Left renal cortex interstitium (tissue), 4 donors: ENCODE results near the gene CFAP69. TPM values are rescaled to one million over a fixed set of nuclear protein-coding genes. Genes with fewer than 3 reads are reported as not detected.
"Not testable (repeated sequence)": the region's sequence is repeated elsewhere in the genome, so short reads cannot be mapped to it uniquely, and the experiment has no call there.

ENCODE experiments used
- DNase-seq, 4 donors: peaks; one replicate each; pipeline ENCODE4 v3.0.0-alpha.2; 2013; ENCODE audit warnings: low read depth in 4 of 4, low spot score in 2 of 4, missing footprints in 1 of 4
- polyA plus RNA-seq, 4 donors: library from polyadenylated mRNA; unstranded; fragments of 120-200 nt; gene quantifications; one replicate each; pipeline ENCODE4 v1.2.1, GENCODE V29; 2013; ENCODE audit not compliant: insufficient read length in 4 of 4

The CFAP69 gene
- polyA plus RNA-seq, 4 donors, result 12.3 to 21.2 (median 15.3) TPM

- DNase-seq, result no peak
Measured at GRCh38 chr7:90231304-90231703, 13.7 kb upstream of the CFAP69 start.

- no peak for DNase-seq
Measured at GRCh38 chr7:90232430-90232829, 12.5 kb upstream of the CFAP69 start.

DNA sequence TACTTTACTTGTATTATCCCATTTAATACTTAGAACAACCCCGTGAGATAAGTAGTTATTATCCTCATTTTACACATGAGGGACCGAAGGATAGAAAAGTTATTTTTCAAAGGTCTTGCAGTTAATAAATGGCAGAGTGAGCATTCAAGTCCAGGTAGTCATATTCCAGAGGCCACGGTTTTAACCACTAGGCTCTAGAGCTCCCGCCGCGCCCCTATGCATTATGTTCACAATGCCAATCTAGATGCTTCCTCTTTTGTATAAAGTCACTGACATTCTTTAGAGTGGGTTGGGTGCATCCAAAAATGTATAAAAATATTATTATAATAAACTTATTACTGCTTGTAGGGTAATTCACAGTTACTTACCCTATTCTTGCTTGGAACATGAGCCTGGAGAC is 11.4 kb upstream of the CFAP69 start:
- no peak for DNase-seq

DNA sequence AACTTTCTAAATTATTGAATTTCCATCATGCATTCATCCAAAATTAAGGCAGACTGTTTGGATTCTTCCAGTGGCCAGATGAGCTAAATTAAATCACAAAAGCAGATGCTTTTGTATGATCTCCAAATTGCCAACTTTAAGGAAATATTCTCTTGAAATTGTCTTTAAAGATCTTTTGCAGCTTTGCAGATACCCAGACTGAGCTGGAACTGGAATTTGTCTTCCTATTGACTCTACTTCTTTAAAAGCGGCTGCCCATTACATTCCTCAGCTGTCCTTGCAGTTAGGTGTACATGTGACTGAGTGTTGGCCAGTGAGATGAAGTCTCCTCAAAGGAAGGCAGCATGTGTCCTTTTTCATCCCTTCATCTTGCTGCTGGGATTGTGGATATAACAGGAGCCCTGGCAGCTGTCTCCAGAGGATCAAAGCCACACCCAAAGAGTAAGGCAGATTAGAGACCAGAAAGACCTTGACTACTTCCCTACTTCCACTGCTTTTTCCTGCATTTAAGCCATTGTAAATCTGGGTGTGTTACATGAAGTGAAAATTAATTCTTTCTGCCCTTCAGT is 8.2 kb upstream of the CFAP69 start:
- DNase-seq, result no peak

GRCh38 chr7:90238022-90238421 is 7.0 kb upstream of the CFAP69 start:
- DNase-seq, result no peak

GRCh38 chr7:90238583-90238982 is 6.4 kb upstream of the CFAP69 start:
- DNase-seq, result no peak

DNA sequence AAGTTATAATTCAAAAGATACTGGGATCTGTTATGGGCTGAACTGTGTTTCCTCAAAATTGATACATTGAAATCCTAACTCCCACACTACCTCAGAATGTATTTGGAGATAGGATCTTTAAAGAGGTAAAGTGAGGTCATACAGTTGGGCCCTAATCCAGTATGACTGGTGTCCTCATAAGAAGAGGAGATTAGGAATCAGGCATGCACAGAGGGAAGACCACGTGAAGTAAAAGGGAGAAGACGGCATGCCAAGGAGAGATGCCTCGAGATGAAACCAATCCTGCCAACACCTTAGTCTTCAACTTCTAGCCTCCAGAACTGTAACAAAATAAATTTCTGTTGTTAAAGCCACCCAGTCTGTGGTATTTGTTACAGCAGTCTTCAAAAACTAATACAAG is 5.9 kb upstream of the CFAP69 start:
- DNase-seq, result no peak

DNA sequence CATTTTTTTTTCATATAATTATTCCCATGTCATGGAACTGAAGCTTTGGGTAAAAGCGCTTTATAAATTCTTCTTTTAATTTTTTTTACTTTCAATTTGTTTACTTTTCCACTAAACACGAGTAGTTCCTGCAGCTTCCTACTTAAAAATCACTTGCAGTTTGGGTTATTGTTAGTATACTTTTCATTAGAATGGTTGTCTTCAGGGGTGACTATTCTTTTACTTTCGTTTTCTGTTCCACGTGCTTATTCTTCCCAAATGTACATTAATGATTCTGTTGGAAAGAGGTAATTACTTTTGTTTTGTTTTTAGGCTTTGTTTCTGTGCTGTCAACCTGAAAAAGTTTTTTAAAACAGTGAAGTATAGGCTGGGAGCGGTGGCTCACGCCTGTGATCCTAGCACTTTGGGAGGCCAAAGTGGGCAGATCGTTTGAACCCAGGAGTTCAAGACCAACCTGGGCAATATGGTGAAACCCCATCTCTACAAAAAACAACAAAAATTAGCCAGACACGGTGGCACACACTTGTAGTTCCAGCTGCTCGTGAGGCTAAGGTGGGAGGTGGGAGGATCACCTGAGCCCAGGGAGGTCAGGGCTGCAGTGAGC is 5.2 kb upstream of the CFAP69 start:
- no peak for DNase-seq

DNA sequence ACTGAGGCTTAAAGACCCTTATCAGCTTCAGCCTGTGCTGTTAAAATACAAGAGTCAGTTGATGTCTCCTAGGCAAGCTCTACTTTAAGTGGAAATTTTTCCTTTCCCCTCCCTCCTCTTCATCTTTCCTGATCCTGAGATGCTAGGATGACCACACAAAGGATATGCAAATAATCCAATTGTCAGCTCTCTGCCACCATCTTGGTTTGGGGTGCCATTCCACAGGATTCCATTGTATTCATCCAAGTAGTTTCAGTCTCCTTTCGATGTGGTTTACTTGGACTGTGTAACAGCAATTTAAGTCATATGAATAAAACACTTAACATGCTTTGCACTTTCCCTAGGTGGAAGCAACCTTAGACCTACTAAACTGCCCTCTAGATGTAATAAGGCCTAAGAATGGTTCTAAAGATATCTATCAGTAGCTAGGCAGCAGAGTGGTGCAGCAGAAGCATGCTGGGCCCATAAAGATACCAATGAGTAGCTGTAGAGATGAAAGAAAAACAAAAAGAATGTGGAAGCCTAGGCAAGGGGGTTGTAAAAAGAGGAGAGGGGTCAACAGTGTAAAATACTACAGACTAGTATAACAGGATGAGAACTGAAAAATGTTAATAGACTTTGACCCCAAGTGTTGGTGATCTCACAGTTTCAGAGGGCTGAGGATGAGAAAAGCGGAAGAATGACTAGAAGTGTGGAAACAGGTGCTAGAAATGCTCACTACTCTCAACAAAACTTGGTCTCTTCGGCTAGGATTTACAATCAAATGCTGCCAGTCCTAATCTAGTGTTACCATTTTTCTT is 2.4 kb upstream of the CFAP69 start:
- no peak for DNase-seq

DNA sequence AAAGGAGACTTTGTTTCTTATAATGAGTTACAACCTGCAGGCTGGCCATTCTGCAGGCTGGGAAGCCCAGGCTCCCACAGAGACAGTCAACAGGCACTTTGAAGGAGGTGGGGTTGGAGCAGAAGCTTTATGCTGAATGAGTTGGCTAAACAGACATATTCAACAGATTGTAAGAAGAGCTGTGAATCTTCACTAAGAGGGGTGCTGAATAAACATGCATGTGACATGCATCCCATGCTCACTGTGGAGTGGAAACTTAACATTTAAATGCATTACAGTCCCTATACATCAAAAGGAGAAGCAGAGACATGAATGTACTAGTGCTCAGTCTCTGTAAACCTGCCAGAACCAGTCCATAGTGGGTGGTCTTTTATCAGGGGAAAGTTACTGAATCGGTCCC is 1.4 kb upstream of the CFAP69 start:
- DNase-seq, result no peak

DNA sequence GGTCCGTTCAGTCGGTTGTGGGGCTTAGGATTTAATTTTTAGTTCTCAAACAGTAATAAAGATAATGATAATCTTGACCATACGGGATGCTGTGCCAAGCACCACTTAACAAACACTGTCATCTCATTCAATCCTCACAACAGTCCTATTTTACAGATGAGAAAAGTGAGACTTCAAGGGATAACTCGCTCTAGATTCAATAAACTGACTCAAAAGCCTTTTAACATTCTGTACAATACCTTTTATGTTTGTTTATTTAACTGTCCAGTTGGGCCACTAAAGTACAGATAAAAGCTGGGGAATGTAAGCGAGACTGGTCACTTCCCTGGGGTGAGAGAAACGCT is 437 bp upstream of the CFAP69 start:
- DNase-seq, result no peak

- no peak for DNase-seq
Measured at GRCh38 chr7:90246171-90246570, 1.2 kb downstream of the CFAP69 start.

GRCh38 chr7:90248706-90249105 is 3.7 kb downstream of the CFAP69 start:
- DNase-seq, result no peak

DNA sequence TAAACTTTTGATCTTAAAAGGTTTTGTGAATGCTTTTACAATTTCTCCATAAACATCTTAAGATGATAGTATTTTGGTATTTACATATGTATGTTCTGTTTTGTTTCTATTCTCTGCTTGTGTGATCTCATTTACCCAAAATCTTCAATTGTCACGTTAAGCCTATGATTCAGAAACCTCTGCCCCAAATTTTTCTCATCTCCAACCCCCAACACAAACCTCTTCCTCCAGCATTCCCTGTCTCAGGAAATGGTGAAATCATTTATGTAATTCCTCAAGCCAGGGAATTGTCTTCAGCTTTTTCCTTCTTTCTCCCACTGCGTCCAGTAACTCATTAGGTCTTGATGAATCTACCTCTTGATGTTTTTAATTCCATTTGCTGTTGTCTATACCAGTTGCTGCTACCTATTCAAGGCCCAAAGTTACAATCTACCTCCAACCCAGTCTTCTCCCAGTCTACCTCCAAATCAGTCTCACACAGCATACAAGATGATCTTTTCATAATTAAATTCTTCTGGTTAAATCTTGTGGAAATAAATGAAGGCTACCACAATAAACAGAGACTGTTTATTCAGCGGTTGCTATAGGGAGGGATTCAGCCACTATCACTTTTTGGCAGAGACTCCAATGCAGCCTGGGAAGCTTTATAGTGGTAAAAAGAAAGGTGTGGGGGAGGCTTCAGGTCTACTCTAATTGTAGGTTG is 5.8 kb downstream of the CFAP69 start:
- DNase-seq, result no peak

- no peak for DNase-seq
Measured at GRCh38 chr7:90251304-90251635, 6.3 kb downstream of the CFAP69 start.

DNA sequence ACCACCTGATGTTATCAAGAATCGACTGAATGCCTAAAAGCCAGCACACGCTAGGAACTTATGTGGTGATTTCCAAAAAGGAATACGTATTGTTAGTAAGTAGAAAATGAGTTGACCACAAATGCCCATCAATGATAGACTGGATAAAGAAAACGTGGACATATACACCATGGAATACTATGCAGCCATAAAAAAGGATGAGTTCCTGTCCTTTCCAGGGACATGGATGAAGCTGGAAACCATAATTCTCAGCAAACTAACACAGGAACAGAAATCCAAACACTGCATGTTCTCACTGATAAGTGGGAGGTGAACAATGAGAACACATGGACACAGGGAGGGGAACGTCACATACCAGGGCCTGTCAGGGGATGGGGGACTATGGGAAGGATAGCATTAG is 11.0 kb downstream of the CFAP69 start:
- not testable (repeated sequence) for DNase-seq

DNA sequence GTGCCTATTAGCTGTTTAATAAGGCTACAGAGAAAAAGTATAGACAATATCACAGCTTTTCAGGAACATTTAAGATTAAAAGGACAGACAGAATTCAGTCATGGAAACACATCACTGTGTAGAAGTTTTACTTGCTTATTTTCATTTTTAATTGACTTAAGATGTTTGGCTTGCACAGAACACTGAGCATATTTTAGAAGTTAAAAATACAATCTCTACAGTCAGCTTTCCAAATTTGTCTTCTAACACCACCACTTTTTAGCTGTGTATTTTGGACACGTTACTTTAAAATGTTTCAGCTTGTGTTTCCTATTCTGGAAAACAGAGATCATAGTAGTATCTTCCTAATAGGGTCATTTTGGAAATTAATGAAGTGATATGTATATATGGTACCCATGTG is 11.8 kb downstream of the CFAP69 start:
- DNase-seq, result no peak

DNA sequence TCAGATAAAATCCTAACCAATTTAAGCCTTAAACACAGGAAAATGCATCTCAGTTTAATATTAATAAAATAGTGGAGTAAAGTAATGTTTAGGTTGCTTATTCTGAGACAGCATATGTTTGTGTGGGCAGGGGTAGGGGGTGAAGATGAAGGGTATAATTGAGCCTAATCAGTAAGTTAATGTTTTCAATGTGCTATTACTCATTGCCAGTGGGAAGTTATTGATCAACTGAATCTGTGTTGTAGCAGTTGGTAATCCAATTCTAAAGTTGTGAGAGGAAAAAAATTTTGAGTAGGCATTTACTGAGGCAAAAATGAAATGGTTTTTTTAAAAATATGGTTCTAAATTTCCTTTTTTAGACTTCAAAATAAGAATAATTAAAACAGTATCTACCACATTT is 16.5 kb downstream of the CFAP69 start:
- DNase-seq, result no peak

DNA sequence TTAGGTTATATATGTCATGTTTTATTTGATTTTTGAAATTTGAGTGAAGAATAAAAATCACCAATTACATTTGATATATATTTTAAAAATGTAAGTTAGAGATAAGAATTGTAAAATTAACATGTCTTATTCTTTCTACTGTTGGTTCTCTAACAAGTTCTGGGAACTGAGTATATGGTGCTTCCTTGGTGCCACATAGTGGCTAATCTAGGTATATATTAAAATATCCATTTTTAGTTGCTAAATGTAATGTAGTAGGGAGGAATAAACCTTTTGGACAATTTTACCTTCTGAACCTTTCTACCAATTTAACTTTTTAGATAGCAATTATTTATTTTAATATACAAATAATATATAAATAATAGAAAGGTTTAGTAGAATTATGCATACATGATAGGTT is 17.5 kb downstream of the CFAP69 start:
- no peak for DNase-seq

GRCh38 chr7:90266808-90267207 is 21.8 kb downstream of the CFAP69 start:
- no peak for DNase-seq

DNA sequence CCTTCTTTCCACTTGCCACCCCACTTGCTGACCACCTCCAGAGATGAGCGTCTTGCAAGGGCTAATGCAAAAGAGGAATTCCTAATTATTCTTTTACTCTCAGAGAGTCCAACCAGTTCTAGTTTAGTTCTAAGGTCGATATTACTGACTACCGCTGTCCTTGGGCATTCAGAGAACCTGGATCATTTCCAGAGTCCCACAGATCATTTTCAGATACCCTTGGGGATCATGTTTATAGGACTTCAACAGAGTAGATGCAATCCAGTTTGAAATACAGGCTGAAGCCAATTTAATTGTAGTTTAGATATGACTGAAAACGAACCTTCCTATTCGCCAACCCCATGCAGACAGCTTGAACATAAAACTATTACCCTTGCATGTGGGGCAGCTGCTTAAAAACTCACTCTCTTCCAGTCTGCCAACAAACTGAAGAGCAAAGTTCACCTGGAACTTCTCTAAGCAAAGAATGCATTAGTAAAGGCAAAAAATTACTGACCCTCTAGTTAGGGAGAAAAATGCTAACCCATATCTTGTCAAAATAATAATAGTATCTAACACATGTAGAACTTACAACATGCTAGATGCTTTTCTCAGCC is 22.4 kb downstream of the CFAP69 start:
- no peak for DNase-seq
